RPMI7951 (cell line): Measurements from ENCODE around the gene ACTC1. TPM values are rescaled to one million over a fixed set of nuclear protein-coding genes. Genes with fewer than 3 reads are reported as not detected.

Experiments used
- DNase-seq: peaks from one replicate; pipeline ENCODE4 v3.0.0-alpha.2; 2012; ENCODE audit warnings: low read depth
- total RNA-seq: library from RNA; depleted of rRNA; stranded (reverse); fragments of >200 nt; shearing (Covaris generic); gene quantifications from 2 replicates; pipeline ENCODE4 v1.2.3, GENCODE V29; 2014; rRNA removed

ACTC1 gene
- total RNA-seq, 1 experiment from 2014 or later, result not detected

- DNase-seq, result no peak
Observed at GRCh38 chr15:34759347-34759746, 36.0 kb downstream of the ACTC1 start.

DNA sequence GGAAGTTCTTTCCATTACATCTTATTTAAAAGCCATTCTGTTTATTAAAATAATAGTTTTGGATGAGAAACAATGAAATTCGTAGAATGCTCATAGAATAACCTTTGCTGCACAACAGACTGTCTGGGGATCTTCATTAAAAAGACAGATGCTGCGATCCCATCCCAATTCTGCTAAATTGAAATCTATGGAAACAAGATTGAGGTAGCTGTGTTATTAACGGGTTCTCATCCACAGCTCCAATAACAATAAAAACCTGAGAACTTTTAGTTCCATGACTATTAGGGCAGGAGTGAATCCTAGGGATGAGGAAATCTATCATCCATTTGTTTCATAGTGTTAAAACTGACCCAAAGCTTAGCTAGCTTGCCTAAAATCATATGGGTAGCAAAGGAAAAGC lies 38.1 kb downstream of the ACTC1 start:
- no peak for DNase-seq

GRCh38 chr15:34755419-34755773 lies 40.0 kb downstream of the ACTC1 start:
- DNase-seq, result no peak

DNA sequence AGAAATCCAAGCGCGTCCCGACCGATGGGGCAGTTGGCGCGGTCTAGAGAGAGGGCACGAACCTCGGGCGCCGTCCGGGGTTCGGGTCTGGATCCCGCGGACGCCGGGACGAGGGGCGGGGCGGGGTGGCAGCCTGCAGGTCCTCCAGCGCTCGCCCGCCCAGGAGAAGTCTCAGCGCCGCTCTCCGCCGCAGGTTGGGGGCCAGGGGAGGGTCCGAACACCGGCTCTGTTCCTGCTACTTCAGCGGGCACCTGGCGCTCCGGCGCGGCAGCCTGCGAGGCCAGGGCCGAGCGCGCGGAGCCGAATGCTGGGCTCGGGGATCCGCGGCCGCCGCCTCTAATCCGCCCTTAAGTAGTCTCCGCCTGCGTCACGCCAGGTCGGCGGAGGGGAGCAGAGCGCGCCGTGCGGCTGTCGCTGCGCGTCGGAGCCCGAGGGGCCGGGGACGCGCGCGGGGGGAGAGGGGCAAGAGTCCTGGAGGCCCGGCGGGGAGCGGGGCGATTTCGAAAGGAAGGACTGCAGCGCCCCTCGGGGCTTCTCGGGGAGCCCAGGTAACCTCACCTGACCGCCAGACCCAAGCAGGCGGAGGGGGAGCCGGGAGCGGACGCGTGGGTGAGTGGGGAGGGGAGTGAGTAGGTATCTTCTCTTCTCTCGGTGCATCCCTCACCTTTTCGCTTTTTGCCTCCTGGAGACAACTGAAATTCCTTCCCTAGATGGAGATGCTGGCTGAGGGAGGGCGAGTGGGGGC lies 40.5 kb downstream of the ACTC1 start, which contains the start of gene GJD2:
GJD2 (minus strand) TSS at position 325 of the 745 bp plus-strand sequence. CDS start 510 bp downstream, outside the sequence.
- no peak for DNase-seq

DNA sequence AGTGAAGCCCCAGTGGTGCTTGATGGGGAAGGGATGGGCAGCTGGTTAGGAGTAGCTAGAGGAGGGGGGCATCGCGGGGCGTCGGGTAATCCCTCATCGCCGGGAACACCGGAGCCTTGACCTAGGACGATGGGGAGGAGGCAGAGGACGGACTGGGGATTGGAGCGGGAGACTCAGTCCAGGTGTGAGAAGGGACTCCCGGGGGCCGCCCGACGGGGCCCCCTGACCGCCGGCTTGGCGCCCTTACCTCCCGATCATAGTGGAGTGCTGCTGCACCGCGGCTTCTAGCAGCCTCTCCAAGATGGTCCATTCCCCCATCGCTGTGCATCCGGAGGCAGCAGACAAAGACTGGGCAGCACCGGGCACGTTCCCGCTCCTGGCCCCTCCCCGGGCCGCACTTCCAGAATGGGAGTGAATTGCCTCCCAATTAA lies 41.2 kb downstream of the ACTC1 start:
- no peak for DNase-seq

DNA sequence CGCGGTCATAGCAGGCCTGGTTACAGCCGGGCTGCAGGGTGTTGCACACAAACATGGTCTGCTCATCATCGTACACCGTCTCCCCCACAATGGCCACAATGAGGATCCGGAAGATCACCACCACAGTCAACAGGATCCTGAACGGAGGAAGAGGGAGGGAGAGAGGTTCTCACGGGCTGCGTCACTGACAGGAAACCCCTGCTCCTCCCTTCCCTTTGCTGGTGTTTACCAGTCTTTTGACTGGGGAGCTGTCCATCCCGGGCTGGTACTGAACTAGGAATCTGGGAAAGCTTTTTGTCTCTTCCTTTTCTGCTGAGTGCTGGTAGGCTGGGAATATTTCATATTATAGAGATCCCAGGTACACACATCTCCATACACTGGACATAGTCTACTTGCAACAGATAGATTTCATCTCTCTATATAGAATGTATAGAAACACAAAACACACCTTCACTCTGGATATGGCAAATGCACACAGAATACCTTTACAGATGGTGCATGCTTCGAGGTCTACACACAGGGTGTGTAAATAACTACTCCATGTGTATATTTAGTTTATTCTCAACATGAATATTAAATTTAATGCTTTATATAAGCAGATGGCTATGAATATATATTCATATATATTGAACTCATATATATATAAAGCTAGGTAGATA lies 42.0 kb downstream of the ACTC1 start:
- peak; percentile 52 for DNase-seq

GRCh38 chr15:34749691-34750090 lies 45.7 kb downstream of the ACTC1 start:
- no peak for DNase-seq

Other genes with a start within 250 kb of the ACTC1 start
- 9.4 and 11.3 TPM in 2 replicates for gene GOLGA8B, start 211.9 kb downstream of the ACTC1 start, total RNA-seq
- not detected in 2 replicates for gene GJD2, start 40.6 kb downstream of the ACTC1 start, total RNA-seq
- 31.6 and 45.1 TPM in 2 replicates for gene AQR, start 174.2 kb upstream of the ACTC1 start, total RNA-seq
- 23.4 and 24.4 TPM in 2 replicates for gene ZNF770, start 192.7 kb upstream of the ACTC1 start, total RNA-seq